SK-N-SH (cell line): ENCODE measurements around the gene PPP1R3C. TPM values are rescaled to one million over a fixed set of nuclear protein-coding genes. Genes with fewer than 3 reads are reported as not detected.

Experiments
- CTCF ChIA-PET: fragments of 300-600, 350-600 bp; formaldehyde crosslinking; extraction: SDS; loops from one replicate; lab custom pipeline; 2021; lab: Yijun Ruan, JAX
- POLR2A ChIA-PET: fragments of 350-600 bp; sonication (Branson Sonifier 250); formaldehyde crosslinking; extraction: SDS; loops from one replicate; lab custom pipeline; 2020; ENCODE audit warnings: antibody characterized with exemption, inconsistent platforms; lab: Yijun Ruan, JAX
- DNase-seq: peaks from one replicate; pipeline ENCODE4 v3.0.0; 2012
- H2AFZ ChIP-seq: fragments of 200-600 bp; sonication (generic); 2 replicates; pipeline ENCODE4 v1.8.1; 2016; ENCODE audit warnings: antibody characterized with exemption, mild to moderate bottlenecking, low read depth
- H3F3A ChIP-seq: fragments of 200-600 bp; sonication (generic); replicated peaks from 2 replicates; pipeline ENCODE3; 2016; ENCODE audit warnings: antibody characterized with exemption, mild to moderate bottlenecking; ENCODE audit not compliant: insufficient read depth
- H3K27ac ChIP-seq, 2 experiments: fragments of 200-500 bp in 1 of 2; fragments of 200-600 bp in 1 of 2; sonication (Bioruptor generic) in 1 of 2; sonication (generic), shearing (Covaris generic) in 1 of 2; 2 replicates each; pipeline versions ENCODE4 v1.5.1 to v1.6.1; 2014 to 2016; ENCODE audit warnings: low read depth in 2 of 2, inconsistent platforms in 1 of 2, low read length in 1 of 2, mild to moderate bottlenecking in 1 of 2, mixed read lengths in 1 of 2
- H3K27me3 ChIP-seq: fragments of 200-600 bp; sonication (generic), shearing (Covaris generic); 2 replicates; pipeline ENCODE4 v1.6.1; 2016; ENCODE audit warnings: mixed run types; ENCODE audit not compliant: insufficient read depth
- H3K36me3 ChIP-seq, 2 experiments: fragments of 200-500 bp in 1 of 2; fragments of 200-600 bp in 1 of 2; sonication (Bioruptor generic) in 1 of 2; sonication (generic) in 1 of 2; replicated peaks in 1 of 2; 2 replicates each; pipeline versions ENCODE3 to v1.5.1; 2014 to 2016; ENCODE audit warnings: low read length in 1 of 2, mild to moderate bottlenecking in 1 of 2; ENCODE audit not compliant: insufficient read depth in 2 of 2, control insufficient read depth in 1 of 2
- H3K4me1 ChIP-seq, 2 experiments: fragments of 200-500 bp in 1 of 2; fragments of 200-600 bp in 1 of 2; sonication (Bioruptor generic) in 1 of 2; sonication (generic), shearing (Covaris generic) in 1 of 2; 2 replicates each; pipeline versions ENCODE4 v1.5.1 to v1.6.1; 2014 to 2016; ENCODE audit warnings: low read depth in 1 of 2, low read length in 1 of 2, mixed run types in 1 of 2; ENCODE audit not compliant: insufficient read depth in 2 of 2, control insufficient read depth in 1 of 2
- H3K4me2 ChIP-seq: fragments of 200-600 bp; sonication (generic), shearing (Covaris generic); 2 replicates; pipeline ENCODE4 v1.6.1; 2017; ENCODE audit warnings: mixed run types
- H3K4me3 ChIP-seq, 2 experiments: fragments of 200-500 bp in 1 of 2; fragments of 200-600 bp in 1 of 2; sonication (Bioruptor generic) in 1 of 2; sonication (generic), shearing (Covaris generic) in 1 of 2; 2 replicates each; pipeline versions ENCODE4 v1.5.1 to v1.8.1; 2014 to 2016; ENCODE audit warnings: low read depth in 2 of 2, inconsistent platforms in 1 of 2, low read length in 1 of 2, mild to moderate bottlenecking in 1 of 2, mixed read lengths in 1 of 2, moderate library complexity in 1 of 2
- H3K79me2 ChIP-seq: fragments of 200-600 bp; sonication (generic); 2 replicates; pipeline ENCODE4 v1.8.1; 2017; ENCODE audit warnings: mild to moderate bottlenecking; ENCODE audit not compliant: insufficient read depth
- H3K9ac ChIP-seq: fragments of 200-600 bp; sonication (generic); 2 replicates; pipeline ENCODE4 v1.6.1; 2017; ENCODE audit warnings: mixed run types
- H3K9me2 ChIP-seq: fragments of 200-600 bp; sonication (generic); 2 replicates; pipeline ENCODE4 v1.6.1; 2017; ENCODE audit warnings: mixed run types
- H3K9me3 ChIP-seq: fragments of 200-600 bp; sonication (generic); 2 replicates; pipeline ENCODE4 v1.6.1; 2017; ENCODE audit warnings: mixed run types, mild to moderate bottlenecking, moderate library complexity
- H4K20me1 ChIP-seq: fragments of 200-600 bp; sonication (generic); 2 replicates; pipeline ENCODE4 v1.6.1; 2017; ENCODE audit warnings: mild to moderate bottlenecking, mixed run types; ENCODE audit not compliant: insufficient read depth
- CHD2 ChIP-seq: fragments of 150-350 bp; IDR thresholded peaks from 2 replicates; pipeline ENCODE4 v1.6.1; 2018; ENCODE audit warnings: low read length; ENCODE audit not compliant: partially characterized antibody
- ELF1 ChIP-seq: IDR thresholded peaks from 2 replicates; pipeline ENCODE4 v1.4.0; 2012
- EP300 ChIP-seq, 2 experiments: IDR thresholded peaks; 2 replicates each; pipeline versions ENCODE4 v1.4.0 to v1.6.1; 2012; ENCODE audit warnings: borderline replicate concordance in 1 of 2, low read depth in 1 of 2, low read length in 1 of 2
- FOXM1 ChIP-seq: IDR thresholded peaks from 2 replicates; pipeline ENCODE4 v1.4.0; 2012; ENCODE audit warnings: low read depth, mild to moderate bottlenecking
- GATA2 ChIP-seq: sonication (generic); formaldehyde crosslinking; IDR thresholded peaks from 2 replicates; pipeline ENCODE4 v1.5.0; 2020; ENCODE audit warnings: mild to moderate bottlenecking, missing genetic modification reagents
- JUND ChIP-seq: IDR thresholded peaks from 2 replicates; pipeline ENCODE4 v1.4.0; 2012
- MAX ChIP-seq: IDR thresholded peaks from 2 replicates; pipeline ENCODE4 v1.4.0; 2012; ENCODE audit warnings: low read depth
- NRF1 ChIP-seq: IDR thresholded peaks from 2 replicates; pipeline ENCODE4 v1.6.1; 2012; ENCODE audit warnings: low read depth, mild to moderate bottlenecking, low read length
- PBX3 ChIP-seq: IDR thresholded peaks from 2 replicates; pipeline ENCODE4; 2012
- POLR2AphosphoS5 ChIP-seq: IDR thresholded peaks from 2 replicates; pipeline ENCODE4 v1.6.1; 2012; ENCODE audit warnings: low read depth, low read length
- RCOR1 ChIP-seq: fragments of 150-350 bp; IDR thresholded peaks from 2 replicates; pipeline ENCODE4 v1.6.1; 2017; ENCODE audit warnings: antibody characterized with exemption, low read length
- REST ChIP-seq: IDR thresholded peaks from 2 replicates; pipeline ENCODE4 v1.6.1; 2012; ENCODE audit warnings: mild to moderate bottlenecking, low read depth, low read length, moderate library complexity
- RXRA ChIP-seq: IDR thresholded peaks from 2 replicates; pipeline ENCODE4 v1.4.0; 2012; ENCODE audit warnings: low read depth, mild to moderate bottlenecking, borderline replicate concordance
- TAF1 ChIP-seq: IDR thresholded peaks from 2 replicates; pipeline ENCODE4 v1.6.1; 2012; ENCODE audit warnings: low read depth, mild to moderate bottlenecking, low read length, moderate library complexity, borderline replicate concordance
- TCF12 ChIP-seq: IDR thresholded peaks from 2 replicates; pipeline ENCODE4 v1.4.0; 2012
- TEAD4 ChIP-seq: IDR thresholded peaks from 2 replicates; pipeline ENCODE4 v1.4.0; 2012; ENCODE audit warnings: mild to moderate bottlenecking, borderline replicate concordance; ENCODE audit not compliant: insufficient read depth
- USF2 ChIP-seq: fragments of 150-350 bp; IDR thresholded peaks from 2 replicates; pipeline ENCODE4 v1.6.1; 2017; ENCODE audit warnings: antibody characterized with exemption, low read length, low read depth, borderline replicate concordance
- YY1 ChIP-seq: IDR thresholded peaks from 2 replicates; pipeline ENCODE4 v1.4.0; 2012; ENCODE audit warnings: low read depth, mild to moderate bottlenecking
- WGBS: methylation state at CpG from one replicate; pipeline ENCODE4 v1.1.6; 2017; ENCODE audit warnings: low lambda C conversion rate; 5-methylcytosine and 5-hydroxymethylcytosine counted together
- polyA plus RNA-seq, 3 experiments: library from polyadenylated mRNA; depleted of rRNA; stranded (reverse); fragments of >200 nt; gene quantifications; 2 replicates each; pipeline ENCODE4 v1.2.3, GENCODE V29; 2012

PPP1R3C gene
- polyA plus RNA-seq, 1 of the 3 experiments (the other 2 are of a cell fraction): 9.0 TPM

- Histone ChIP-seq H2AFZ (no peak overlapping the region), H3F3A (peaks cover 3% of the 10 kb centered on the region), H3K79me2 (no peaks in the 10 kb centered on the region), H3K4me3 (no peak overlapping the region), H3K9me2 (no peaks in the 10 kb centered on the region), H3K9me3 (no peaks in the 10 kb centered on the region), H3K27me3 (no peaks in the 10 kb centered on the region), H3K4me1 (peaks cover 0 to 6% of the 10 kb centered on the region in 2 experiments; a peak in 2 of 4 replicates), H3K9ac (no peak overlapping the region), H3K27ac (no peak overlapping the region), H4K20me1 (no peaks in the 10 kb centered on the region), H3K4me2 (no peak overlapping the region), H3K36me3 (no peaks in the 10 kb centered on the region)
- CTCF ChIA-PET: no interaction called here
- TF ChIP-seq FOXM1: no peak
- TF ChIP-seq JUND: no peak
- no peak for TF ChIP-seq REST
- no peak for TF ChIP-seq NRF1
- no peak; the same call in 1 of the 2 replicates for TF ChIP-seq GATA2
- TF ChIP-seq MAX: no peak
- TF ChIP-seq YY1: no peak
- no peak for TF ChIP-seq ELF1
- no peak for TF ChIP-seq PBX3
- TF ChIP-seq USF2: no peak
- no peak for TF ChIP-seq CHD2
- DNase-seq: no peak
- 69% methylated on average over 2 of the region's 2 CpGs for WGBS
- POLR2A ChIA-PET: no interaction called here
Observed at GRCh38 chr10:91582153-91582554, 50.7 kb downstream of the PPP1R3C start.

GRCh38 chr10:91579329-91579985, 53.4 kb downstream of the PPP1R3C start:
- H3K9me3 ChIP-seq: no peaks in the 10 kb centered on the region
- no peak for DNase-seq
- H3K9me2 ChIP-seq: no peaks in the 10 kb centered on the region
- H3K27ac ChIP-seq: peak overlapping the region; percentile 34 to 86; a peak in 2 of 4 replicates
- CTCF ChIA-PET: interaction anchor here (1.0 to 1.8 kb wide), 5 partner anchors 9 to 56 kb away, joined by 3 to 7 read pairs (median 3); no protein-coding TSS in a partner anchor
- peaks cover 0 to 23% of the 10 kb centered on the region in 2 experiments; a peak in 2 of 4 replicates for H3K4me1 ChIP-seq
- no peaks in the 10 kb centered on the region for H3K79me2 ChIP-seq
- H4K20me1 ChIP-seq: no peaks in the 10 kb centered on the region
- H3K4me2 ChIP-seq: no peak overlapping the region
- POLR2A ChIA-PET: no interaction called here
- peaks cover 3% of the 10 kb centered on the region for H3F3A ChIP-seq
- TF ChIP-seq TAF1 (no peak), RCOR1 (no peak), TCF12 (peak; percentile 82), JUND (peak; percentile 20; the same call in 1 of the 2 replicates), EP300 (IDR thresholded peaks at IDR 0.05; ENCODE audit: borderline replicate concordance in 1 of 2, low read depth in 1 of 2, low read length in 1 of 2) (peak; percentile 41 to 58; a peak in 3 of 4 replicates), RXRA (0 out of 2 replicates have a peak, but pooled peaks have one; percentile 21), TEAD4 (0 out of 2 replicates have a peak, but pooled peaks have one; percentile 7), POLR2AphosphoS5 (peak; percentile 41; the same call in 1 of the 2 replicates), PBX3 (peak; percentile 80)
- no peak overlapping the region for H2AFZ ChIP-seq
- 85% methylated on average over 2 of the region's 2 CpGs for WGBS
- H3K9ac ChIP-seq: no peak overlapping the region
- no peaks in the 10 kb centered on the region for H3K36me3 ChIP-seq
- H3K27me3 ChIP-seq: no peaks in the 10 kb centered on the region
- no peak overlapping the region for H3K4me3 ChIP-seq
